NCI-H2227 (cell line): Measurements from ENCODE around the gene ALKBH3.

Experiments
- DNase-seq: peaks from one replicate; lab custom pipeline; 2025; ENCODE audit not compliant: unreplicated experiment; lab: John Stamatoyannopoulos, UW

The ALKBH3 gene

DNA sequence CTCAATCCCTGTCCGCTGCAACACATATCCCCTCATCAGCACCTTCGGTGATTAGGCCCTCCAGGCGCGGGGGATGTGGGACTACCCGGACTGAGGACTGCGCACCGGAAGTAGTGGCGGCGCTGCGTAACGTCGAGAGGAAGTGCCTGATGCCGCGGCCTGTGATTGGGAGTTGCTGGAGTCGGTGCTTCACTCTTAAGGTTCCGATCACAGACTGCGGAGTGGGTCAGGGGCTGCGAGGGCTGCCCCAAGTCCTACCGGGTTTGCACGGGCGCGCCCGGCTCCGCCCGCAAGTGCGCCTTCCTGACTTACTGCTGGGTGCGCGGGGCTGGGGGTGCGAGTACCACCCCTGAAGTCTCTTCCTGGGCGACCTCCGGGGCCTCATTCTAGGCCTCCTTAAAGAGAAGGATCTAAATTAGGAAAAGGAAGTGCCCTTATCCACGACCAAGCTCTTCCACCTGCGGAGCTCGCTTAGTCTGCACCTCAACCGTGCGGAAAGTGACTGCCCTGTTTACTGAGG, at the start of gene ALKBH3:
TSS of gene ALKBH3 (plus strand) at position 192 of the 520 bp plus-strand sequence. CDS start 1,822 bp downstream, outside the sequence.
- DNase-seq: peak; percentile 97

DNA sequence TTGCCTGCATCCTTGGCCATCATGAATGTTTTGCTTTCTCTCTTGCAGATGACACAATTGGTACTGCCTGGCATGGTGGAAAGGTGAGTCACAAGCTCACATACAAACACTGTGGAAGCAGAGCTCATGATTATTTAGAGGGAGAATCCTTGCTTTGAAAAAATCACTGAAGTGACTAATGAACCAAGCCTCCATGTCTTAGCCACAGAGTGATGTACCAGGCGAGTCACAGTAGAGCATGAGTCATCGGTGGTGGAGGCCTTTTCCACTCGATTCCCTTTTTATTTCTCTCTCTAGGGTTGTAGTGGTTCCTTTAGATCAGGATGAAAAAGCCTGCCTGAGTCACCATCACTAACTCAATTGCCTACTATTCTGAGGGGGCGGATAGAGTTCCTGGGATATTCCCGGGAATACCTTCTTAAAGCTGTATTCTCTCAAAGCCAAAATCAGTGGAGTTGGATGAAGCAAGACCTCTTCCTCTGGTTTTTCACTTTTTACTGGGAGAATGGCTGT, 49.6 kb upstream of the ALKBH3 start:
- peak; percentile 20 for DNase-seq

DNA sequence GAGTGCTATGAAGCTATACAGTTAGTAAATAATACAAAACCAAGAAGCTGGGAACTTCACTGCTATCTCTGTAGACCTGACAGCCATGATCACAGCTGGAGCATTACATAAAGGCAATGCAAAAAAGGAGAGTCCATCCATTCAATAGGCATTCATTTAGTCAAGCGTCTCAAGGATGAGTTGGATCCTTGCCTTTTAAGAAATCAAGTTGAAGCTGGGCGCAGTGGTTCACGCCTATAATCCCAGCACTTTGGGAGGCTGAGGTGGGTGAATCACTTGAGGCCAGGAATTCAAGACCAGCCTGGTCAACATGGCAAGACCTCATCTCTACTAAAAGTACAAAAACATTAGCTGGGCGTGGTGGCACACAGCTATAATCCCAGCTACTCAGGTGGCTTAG, 48.1 kb upstream of the ALKBH3 start:
- DNase-seq: no peak

DNA sequence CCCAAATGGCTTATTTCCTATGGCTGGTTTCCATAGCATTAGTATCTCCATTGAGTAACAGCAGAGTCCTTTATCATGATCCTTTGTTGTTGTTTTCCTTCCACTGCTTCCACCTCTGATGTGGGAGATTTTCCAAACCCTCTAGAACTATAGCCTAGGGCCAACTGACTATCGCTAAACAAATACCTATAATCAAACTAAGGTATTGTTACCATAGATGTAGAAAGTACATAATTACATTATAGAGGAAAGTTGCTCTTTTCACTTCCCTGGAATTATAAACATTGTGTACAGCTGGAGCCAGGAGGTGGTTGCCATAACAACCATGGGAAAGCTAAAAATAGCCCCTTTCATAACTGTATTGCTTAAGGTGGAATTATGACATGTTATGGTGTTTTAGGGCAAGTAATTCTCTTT, 47.0 kb upstream of the ALKBH3 start:
- peak; percentile 86 for DNase-seq

DNA sequence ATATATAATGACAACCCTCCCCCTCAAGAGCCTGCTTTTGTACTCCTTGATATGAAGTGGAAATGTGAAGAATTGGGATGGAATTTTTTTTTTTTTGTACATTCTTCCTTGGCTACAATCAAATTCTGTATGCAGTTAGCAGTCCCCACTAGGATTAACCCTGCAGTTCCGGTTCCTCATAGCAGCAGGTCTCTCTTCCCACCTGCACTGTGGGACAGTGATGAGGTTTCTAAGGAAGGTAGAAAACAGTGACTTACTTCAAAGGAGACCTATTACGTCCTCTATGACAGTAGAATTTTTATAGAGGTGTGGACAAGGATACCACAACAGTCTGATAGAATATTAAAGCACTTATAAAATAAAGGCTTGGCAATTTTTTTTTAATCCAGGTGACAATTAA, 46.3 kb upstream of the ALKBH3 start:
- peak; percentile 65 for DNase-seq

DNA sequence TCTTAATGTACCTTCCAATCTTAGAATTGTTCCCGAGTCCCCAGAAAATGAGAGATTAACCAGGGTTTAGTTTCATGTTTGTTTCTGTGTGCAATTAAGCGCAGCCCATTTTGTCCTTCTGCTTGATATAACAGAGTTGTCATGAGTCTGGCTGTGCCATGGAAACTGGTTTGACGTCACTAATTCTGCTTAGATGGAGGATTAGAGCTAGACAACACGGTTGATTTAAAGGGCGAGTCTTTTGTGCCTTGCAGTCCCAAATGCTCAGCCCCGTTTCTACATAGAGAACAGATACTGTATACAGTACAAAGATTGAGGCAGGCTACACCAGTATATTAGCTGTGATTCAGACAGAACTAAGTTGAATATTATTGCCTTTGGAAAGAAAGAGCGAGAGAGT, 45.5 kb upstream of the ALKBH3 start:
- DNase-seq: peak; percentile 83

DNA sequence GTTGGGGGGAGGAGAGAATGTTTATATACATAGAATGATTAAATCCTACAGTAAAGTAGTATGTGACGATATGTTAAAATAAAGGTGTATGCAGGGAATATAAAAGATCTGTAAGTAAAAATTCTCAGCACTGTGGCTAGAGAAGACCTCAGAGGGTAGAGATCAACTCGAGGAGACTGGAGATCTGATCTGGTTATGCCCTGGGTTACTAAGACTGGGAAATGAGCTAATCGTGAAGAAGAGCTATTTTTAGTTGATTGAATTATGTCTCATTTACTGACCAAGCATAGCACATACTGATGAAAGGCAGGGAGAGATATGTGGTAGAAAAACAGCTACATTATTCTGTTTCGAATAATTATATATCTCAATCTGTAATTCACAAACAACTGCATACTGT, 42.8 kb upstream of the ALKBH3 start:
- no peak for DNase-seq

DNA sequence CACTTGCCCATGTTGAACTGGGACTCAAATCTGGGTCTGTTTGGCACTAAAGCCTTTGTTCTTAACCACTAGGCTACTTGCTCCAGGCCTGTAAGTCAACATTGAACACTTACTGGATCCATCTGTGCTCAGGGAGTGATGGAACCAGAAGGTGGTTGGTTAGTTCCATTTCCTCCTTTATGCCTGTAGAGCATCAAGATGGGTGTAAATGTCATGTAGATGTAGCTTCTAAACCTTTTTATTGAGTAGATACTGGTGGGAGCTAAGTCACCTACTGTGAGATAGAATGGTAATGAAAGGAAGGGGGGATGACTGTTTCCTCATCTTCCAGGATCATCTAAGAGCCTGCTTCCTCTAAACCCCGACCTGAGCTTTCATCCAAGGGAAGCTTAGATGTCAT, 38.6 kb upstream of the ALKBH3 start:
- no peak for DNase-seq

DNA sequence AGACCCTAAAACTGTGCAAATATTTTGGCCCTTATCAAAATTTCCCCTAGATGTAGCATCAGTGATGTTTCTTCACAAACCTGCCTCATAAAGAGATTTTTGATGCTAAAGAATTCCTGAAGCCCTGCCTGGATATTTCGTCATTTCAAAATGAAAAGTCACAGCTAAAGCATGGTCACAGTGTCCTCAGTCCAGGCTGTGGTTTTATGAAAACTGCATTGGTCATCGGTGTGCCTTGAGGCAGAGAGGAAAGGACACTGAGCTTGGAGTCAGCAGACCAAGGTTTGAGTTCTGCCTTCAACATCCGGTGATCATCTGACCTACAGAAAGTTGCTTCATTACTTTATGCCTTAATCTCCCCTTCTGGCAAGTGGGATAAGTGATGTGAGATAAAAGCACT, 34.8 kb upstream of the ALKBH3 start:
- no peak for DNase-seq

DNA sequence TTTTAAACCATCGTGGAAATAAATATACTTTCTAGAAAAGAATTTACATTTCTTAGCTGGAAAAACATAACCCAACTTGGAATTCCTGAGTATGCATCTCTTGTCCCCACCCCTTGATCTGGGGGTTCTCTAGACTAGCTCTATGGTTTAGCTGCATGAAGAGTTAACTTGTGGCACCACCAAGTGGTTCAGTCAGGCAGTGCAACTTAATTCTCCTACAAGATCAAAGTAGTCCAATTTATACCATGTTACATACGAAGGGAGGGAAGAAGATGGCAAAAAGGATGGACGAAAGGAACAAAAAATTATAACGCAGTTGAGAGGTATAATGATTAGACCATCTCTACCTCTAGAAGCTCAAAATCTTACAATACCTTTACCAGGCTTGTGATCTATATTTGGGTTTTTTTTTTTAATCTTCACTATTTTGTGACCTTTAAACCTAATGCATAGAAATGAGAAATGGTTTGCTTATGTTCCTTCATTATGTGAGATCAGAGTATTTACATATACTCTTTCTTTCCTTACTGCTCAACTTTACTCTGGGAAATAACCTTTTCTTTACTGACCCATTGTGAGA, 28.5 kb upstream of the ALKBH3 start:
- DNase-seq: peak; percentile 81

DNA sequence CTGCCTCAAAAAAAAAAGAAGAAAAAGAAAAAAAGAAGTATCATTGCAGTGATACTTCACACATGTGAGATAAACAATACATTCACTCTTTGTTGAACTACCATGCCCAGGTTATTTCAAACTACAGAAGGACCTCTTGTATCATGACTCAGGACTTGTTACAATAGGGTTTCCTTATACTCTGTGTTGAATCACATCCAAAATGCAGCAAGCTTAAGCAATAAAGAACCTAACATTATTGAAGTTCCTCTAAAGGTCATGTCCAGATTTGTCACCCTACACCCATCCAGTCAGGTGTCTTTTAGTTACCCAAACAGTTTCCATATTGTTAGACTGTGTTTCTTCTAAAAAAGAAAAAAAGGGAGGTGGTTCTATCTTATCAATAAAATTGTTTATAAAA, 26.9 kb upstream of the ALKBH3 start:
- no peak for DNase-seq

DNA sequence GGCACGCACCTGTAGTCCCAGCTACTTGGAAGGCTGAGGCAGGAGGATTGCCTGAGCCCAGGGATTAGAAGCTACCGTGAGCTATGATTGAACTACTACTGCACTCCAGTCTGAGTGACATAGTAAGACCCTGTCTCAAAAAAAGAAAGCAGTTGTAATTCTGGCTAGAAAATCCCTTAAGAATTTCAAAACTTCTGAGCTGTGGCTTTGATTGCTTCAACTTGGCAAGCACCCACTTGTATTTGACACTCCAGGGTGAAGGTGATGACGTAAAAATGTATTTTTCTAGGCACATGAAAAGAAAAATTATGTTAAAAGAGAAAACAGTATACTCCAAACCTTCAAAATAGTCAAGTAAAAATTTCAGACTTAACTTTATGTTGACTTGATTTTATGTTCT, 23.6 kb upstream of the ALKBH3 start:
- DNase-seq: no peak

DNA sequence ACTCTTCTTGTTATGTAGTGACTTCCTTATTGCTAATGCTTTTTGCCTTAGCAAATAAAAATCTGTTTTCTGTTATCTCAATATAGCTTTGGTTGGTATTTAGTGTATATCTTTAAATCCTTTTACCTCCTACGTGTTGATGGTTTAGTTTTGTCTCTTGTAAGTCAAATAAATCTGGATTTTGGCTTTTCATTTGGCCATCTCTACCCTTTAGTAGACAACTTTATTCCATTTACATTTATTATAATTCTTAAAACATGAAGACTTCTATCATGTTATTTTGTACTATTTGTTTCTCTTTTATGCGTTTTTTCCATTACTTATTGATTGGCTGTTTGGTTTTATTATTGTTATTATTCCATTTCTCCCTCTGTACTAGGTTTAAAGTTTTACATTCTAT, 19.5 kb upstream of the ALKBH3 start:
- DNase-seq: no peak

DNA sequence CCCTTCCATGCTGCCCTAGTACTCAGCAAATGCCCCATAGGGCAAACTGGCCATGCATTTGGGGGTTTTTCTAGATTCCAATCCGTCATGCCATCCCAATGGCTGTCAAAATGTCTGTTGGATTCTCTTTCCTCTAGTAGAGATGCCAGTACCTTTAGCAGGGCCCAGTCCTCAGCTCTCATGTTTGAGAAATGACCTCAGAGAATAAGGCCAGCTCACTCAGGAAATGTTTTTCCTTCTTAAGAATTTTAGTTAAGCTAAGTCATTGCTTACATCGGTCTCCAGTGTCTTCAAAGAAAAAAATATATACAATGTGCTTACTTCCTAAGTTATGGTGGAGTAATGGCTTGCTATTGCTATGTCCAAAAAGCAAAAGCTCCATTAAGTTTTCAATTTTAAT, 14.1 kb upstream of the ALKBH3 start:
- DNase-seq: no peak

DNA sequence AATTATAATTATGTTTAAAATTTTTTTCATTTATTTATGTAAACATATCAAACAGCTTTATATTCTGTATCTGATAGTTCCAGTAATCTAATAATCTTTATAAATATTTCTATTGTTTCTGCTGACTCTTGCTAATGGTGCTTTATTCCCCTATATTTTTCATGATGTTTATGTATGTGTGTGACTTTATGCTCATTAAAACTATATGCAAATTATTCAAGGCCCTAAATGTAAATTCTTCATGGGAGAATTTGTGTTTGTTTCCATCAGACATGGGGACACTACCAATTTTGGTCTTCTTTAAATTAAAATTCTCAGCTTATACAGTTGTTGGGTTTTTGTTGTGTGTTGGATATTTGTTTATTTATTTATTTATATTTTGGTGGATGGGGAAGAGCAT, 13.7 kb upstream of the ALKBH3 start:
- no peak for DNase-seq

DNA sequence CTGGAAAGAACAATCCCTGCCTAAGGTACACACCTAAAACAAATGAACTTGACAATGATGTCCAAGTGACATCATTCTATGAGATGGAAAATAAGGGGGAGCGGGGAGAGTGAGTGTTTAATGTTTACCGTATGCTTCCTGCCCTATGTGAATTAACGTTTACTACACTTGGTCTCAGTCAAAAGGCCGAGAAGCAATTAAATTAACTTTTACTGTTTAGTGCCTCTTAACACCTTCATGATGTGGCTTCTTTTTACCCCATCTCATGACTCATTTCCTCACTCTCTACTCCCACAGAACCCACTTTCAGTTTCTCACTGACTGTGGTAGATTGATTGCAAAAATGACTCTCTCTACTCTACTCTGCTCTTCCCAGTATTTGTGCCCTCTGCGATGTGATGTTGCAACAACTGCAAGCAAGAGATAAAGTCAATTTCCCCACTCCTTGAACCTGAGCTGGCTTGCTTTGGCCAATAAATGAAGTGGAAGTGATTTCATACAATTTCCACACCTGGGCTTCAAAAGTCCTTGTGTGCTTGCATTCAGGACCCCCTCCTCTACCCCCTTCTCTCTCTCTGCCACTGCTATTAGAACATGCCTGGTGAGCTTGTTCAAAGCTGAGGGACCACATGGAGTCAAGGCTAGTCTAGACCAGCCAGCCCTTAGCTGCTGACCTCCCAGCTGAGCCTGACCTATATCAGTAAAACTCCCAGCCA, 11.6 kb upstream of the ALKBH3 start:
- DNase-seq: no peak

DNA sequence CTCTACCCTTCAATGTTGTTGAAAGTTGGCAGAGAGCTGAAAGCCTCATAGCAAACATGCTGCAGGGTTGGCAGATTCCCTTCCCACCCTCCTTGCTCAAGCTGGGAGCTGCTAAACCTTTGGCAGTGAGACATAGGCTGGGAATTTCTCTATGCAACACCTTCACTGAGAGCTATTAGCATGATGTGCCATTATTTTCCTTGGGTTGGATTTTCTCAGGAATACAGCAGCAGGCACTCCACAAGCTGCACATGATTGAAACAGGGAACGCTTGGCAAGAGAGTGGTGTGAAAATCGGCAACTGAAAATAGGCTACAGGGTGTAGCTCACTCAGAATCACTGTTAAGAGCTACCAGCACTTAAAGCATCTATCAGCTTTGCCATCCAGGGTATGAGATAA, 9.6 kb upstream of the ALKBH3 start:
- DNase-seq: no peak

DNA sequence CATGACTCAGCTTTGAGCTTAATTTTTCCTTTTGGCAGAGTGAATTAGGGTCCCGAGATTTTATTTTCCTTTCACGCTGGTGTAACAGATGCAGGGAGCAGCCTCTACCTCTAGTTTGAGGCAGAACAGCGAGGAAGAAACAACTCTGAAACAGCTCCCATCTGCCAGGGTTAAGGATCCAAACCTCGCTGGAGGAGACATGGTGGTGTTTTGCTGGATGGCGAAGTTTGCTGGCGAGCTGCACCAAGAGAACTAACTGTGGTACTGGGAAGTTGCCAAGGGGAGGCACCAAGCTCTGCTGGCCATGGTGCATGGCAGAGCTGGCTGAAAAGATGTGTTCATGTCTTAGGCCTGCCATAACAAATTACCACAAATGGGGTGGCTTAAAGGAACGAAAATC, 7.6 kb upstream of the ALKBH3 start:
- DNase-seq: no peak

DNA sequence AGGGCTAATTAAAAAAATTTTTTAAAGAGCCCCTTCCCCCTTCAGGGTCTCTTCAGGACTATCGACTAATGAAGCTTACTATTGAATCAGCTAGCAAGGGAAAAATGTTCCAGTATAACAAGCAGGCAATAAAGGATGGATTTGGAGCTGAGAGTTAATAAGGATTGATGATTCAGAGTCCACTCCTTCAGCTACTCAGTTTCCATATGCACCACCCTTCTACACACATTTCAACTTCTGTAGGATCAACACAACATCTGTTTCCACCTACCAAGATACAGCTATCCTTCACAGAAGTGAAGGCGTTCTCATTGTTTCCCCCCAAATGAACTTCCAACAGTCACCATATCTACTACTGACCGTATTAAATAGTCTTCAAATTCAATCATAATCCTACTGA, 6.6 kb upstream of the ALKBH3 start:
- no peak for DNase-seq

DNA sequence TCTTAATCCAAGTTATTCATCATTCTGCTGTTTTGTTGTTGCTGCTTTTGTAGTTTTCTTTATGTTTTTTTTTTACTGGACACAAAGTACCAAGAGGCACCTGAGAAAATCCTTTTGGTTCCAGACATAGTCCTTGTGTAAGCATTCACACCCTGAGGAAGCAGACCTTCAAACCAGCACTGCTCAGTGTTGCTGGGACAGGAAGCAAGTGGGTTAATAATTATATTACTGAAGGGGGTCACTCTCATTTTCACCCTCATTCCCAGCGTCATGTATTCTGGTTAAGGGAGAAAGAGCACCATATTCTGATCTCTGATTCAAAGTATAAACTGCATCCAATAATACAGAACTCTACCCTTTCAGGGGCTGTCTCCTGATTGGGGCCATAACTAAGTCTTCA, 5.9 kb upstream of the ALKBH3 start:
- DNase-seq: no peak

DNA sequence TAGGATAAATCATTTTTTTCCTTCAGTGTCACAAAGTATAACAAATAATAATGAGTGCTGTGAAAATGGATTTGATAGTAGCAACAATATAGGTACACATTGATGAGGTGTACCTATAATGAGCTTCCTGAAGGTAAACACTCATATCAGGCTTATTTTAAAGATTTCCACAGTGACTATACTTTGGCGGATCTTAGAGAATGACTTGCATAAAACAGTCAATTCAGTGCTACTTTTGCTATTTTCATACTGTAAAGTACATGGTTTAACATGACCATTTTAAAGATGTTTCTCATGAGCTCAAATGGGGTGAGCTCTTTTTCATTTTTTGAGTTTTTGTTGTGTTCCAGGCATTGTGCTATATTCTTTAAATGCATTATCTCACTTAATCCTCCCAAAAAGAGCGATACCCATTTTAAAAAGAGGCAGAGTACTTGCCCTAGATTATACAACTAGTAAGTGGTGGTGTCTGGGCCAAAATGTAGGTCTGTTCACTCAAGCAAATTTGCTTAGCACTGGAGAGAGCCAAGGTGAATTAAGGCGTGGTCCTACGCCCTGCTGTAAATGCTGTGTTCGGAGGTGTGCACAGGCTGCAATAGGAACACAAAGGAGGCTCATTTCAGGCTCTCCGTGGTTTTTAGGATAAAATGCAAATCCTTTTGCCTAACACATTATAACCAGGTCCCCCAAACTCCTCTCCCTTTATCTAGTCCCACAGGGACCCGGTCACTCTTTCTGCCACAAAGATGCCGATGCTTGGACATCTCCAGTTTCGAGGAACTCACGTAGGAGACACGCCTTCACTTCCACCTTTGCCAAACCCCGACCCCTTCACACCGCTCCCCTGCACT, 617 bp upstream of the ALKBH3 start:
- DNase-seq: no peak

DNA sequence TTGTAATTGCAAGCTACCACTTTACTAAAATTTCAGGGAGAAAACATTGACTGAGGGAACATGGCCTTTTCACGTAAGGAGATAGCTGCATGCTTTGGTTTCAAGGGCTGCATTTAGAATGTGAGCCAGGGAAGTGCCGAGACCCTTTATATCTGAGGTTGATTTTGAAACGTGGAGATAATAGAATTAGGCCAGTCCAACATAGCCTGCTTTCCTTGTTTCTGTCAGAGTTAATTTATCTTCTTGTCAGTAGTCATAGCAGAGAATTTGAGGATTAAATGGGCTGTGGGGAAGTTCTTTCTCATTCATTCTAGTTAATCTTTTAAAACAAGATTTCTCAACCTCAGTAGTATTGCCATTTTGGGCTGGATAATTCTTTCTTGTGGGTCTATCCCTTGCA, 12.2 kb downstream of the ALKBH3 start:
- DNase-seq: no peak
